ENCODE data around the gene JSRP1. TPM values are rescaled to one million over a fixed set of nuclear protein-coding genes. Genes with fewer than 3 reads are reported as not detected.

The JSRP1 gene
- total and polyA plus RNA-seq, 2 donors from 2014 or later: 0.37 to 5.0 TPM

GRCh38 chr19:2276429-2276986 lies 20.3 kb upstream of the JSRP1 start:
- H3K4me3 ChIP-seq (ENCODE audit: low read length in 3 of 3): no peak overlapping the region
- no peak for TF ChIP-seq CTCF (IDR thresholded peaks at IDR 0.05; ENCODE audit: borderline replicate concordance, extremely low read depth, insufficient read depth)
- no peak overlapping the region for H3K27ac ChIP-seq (ENCODE audit: low read depth in 2 of 2, low read length in 2 of 2)
- peaks cover 0 to 11% (median 0%) of the 10 kb centered on the region in 3 donors for H3K36me3 ChIP-seq (ENCODE audit: control insufficient read depth in 2 of 3, insufficient read depth in 3 of 3, low read length in 3 of 3)
- no peaks in the 10 kb centered on the region for H3K27me3 ChIP-seq (ENCODE audit: control insufficient read depth, insufficient read depth, low read length)
- FAIRE-seq: no peak
- peaks cover 0 to 17% (median 4%) of the 10 kb centered on the region in 3 donors for H3K4me1 ChIP-seq (ENCODE audit: control insufficient read depth in 2 of 3, insufficient read depth in 2 of 3, low read depth in 1 of 3, low read length in 3 of 3)
- intact Hi-C loops (cut with DNase I): no loop called here
- H3K9ac ChIP-seq (ENCODE audit: low read length in 3 of 3): no peak overlapping the region
- no peak for DNase-seq
- H3K9me3 ChIP-seq (ENCODE audit: control insufficient read depth in 2 of 3, insufficient read depth in 1 of 3, low read length in 3 of 3): no peaks in the 10 kb centered on the region

GRCh38 chr19:2275588-2276428 lies 19.6 kb upstream of the JSRP1 start:
- Histone ChIP-seq H3K27ac (ENCODE audit: low read depth in 2 of 2, low read length in 2 of 2) (no peak overlapping the region), H3K36me3 (ENCODE audit: control insufficient read depth in 2 of 3, insufficient read depth in 3 of 3, low read length in 3 of 3) (peaks cover 0 to 14% (median 0%) of the 10 kb centered on the region in 3 donors), H3K9me3 (ENCODE audit: control insufficient read depth in 2 of 3, insufficient read depth in 1 of 3, low read length in 3 of 3) (no peaks in the 10 kb centered on the region), H3K4me3 (ENCODE audit: low read length in 3 of 3) (no peak overlapping the region), H3K9ac (ENCODE audit: low read length in 3 of 3) (no peak overlapping the region), H3K4me1 (ENCODE audit: control insufficient read depth in 2 of 3, insufficient read depth in 2 of 3, low read depth in 1 of 3, low read length in 3 of 3) (peaks cover 0 to 20% (median 4%) of the 10 kb centered on the region in 3 donors), H3K27me3 (ENCODE audit: control insufficient read depth, insufficient read depth, low read length) (no peaks in the 10 kb centered on the region)
- FAIRE-seq (no peak), DNase-seq (no peak)
- intact Hi-C loops (cut with DNase I): no loop called here
- no peak for TF ChIP-seq CTCF (IDR thresholded peaks at IDR 0.05; ENCODE audit: borderline replicate concordance, extremely low read depth, insufficient read depth)

DNA sequence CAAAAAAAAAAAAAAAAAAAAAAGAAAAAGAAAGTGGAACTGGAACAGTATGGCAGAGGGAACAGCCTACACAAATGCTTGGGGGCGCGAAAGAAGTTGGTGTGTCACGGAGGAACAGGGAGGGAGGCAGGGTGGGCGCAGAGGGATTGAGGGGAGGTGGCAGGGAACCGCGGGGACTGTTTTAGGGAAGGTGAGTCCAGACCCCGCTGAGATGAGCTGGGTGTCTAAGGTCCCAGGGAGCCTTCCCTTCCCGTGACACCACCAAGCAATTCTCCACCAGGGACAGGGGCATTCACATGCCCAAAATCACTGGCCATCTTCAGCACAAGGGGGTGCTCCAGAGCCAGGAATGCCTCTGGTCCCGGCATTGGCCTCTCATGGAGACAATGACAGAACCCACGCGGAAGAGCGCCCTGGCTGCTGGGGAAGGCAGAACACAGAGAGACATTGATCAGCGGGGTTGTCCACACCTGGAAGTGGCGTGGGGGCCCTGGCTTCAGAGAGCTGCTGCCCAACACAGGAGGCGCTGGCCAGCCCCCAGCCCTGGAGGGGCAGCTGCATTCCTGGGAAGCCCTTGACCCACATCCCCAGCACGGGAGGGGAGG lies 18.8 kb upstream of the JSRP1 start:
- Histone ChIP-seq H3K36me3 (ENCODE audit: control insufficient read depth in 2 of 3, insufficient read depth in 3 of 3, low read length in 3 of 3) (peaks cover 0 to 14% (median 0%) of the 10 kb centered on the region in 3 donors), H3K27ac (ENCODE audit: low read depth in 2 of 2, low read length in 2 of 2) (no peak overlapping the region), H3K9ac (ENCODE audit: low read length in 3 of 3) (no peak overlapping the region), H3K27me3 (ENCODE audit: control insufficient read depth, insufficient read depth, low read length) (no peaks in the 10 kb centered on the region), H3K9me3 (ENCODE audit: control insufficient read depth in 2 of 3, insufficient read depth in 1 of 3, low read length in 3 of 3) (no peaks in the 10 kb centered on the region), H3K4me1 (ENCODE audit: control insufficient read depth in 2 of 3, insufficient read depth in 2 of 3, low read depth in 1 of 3, low read length in 3 of 3) (peaks cover 0 to 20% (median 4%) of the 10 kb centered on the region in 3 donors), H3K4me3 (ENCODE audit: low read length in 3 of 3) (no peak overlapping the region)
- intact Hi-C loops (cut with DNase I): no loop called here
- TF ChIP-seq CTCF (IDR thresholded peaks at IDR 0.05; ENCODE audit: borderline replicate concordance, extremely low read depth, insufficient read depth): peak; percentile 40
- DNase-seq (peak in 3 of 5 donors; percentile 70 to 84 (median 71)), FAIRE-seq (no peak)

Measured in kidney (tissue), 14 donors.